Stomach (tissue), 19 donors: Measurements from ENCODE around the gene CHIC2. TPM values are rescaled to one million over a fixed set of nuclear protein-coding genes. Genes with fewer than 3 reads are reported as not detected.
"Not testable (repeated sequence)": the region's sequence is repeated elsewhere in the genome, so short reads cannot be mapped to it uniquely, and the experiment has no call there.

Experiments used
- DNase-seq, 2 donors: peaks; one replicate each; pipeline versions ENCODE4 v3.0.0 to v3.0.0-alpha.2; 2013 to 2019
- H3K27ac ChIP-seq, 5 donors: fragments of 200-600 bp in 4 of 5; sonication (generic) in 4 of 5; one replicate each; pipeline ENCODE4 v1.5.1; 2013 to 2019; ENCODE audit warnings: mild to moderate bottlenecking in 1 of 5, moderate library complexity in 1 of 5
- H3K27me3 ChIP-seq, 3 donors: fragments of 200-600 bp; sonication (generic); one replicate each; pipeline ENCODE4 v1.5.1; 2017 to 2019; ENCODE audit warnings: mixed run types in 1 of 3
- H3K36me3 ChIP-seq, 4 donors: fragments of 200-600 bp; sonication (generic); 1 replicate in 3 of 4; 2 replicates in 1 of 4; pipeline ENCODE4 v1.5.1; 2016 to 2019
- H3K4me1 ChIP-seq, 4 donors: fragments of 200-600 bp; sonication (generic); one replicate each; pipeline ENCODE4 v1.5.1; 2016 to 2019
- H3K4me3 ChIP-seq, 4 donors: fragments of 200-600 bp; sonication (generic) in 3 of 4; one replicate each; pipeline ENCODE4 v1.5.1; 2016 to 2019; ENCODE audit warnings: mild to moderate bottlenecking in 1 of 4
- H3K9me3 ChIP-seq, 4 donors: fragments of 200-600 bp; sonication (generic); one replicate each; pipeline ENCODE4 v1.5.1; 2016 to 2019
- EP300 ChIP-seq: sonication (generic); formaldehyde crosslinking; IDR thresholded peaks from one replicate; pipeline ENCODE4 v1.6.1; 2017; ENCODE audit warnings: antibody characterized with exemption
- POLR2A ChIP-seq, 4 donors: fragments of 450-650 bp; IDR thresholded peaks; one replicate each; pipeline ENCODE4 v1.6.1; 2016; ENCODE audit warnings: antibody characterized with exemption in 4 of 4, control low read depth in 2 of 4, mild to moderate bottlenecking in 1 of 4, moderate library complexity in 1 of 4
- POLR2AphosphoS5 ChIP-seq, 3 donors: sonication (generic); formaldehyde crosslinking; IDR thresholded peaks; one replicate each; pipeline ENCODE4 v1.6.1; 2016; ENCODE audit warnings: antibody characterized with exemption in 3 of 3
- WGBS, 5 donors: extraction: QIAGEN DNeasy Blood & Tissue Kit in 3 of 5; methylation state at CpG; one replicate each; pipeline versions ENCODE4 v1.1.5 to v1.1.7; 2013 to 2018; 5-methylcytosine and 5-hydroxymethylcytosine counted together
- intact Hi-C: fragments of 100-400 bp; cut with DNase I; formaldehyde crosslinking; loops from one replicate; pipeline ENCODE4 v1.15.1; 2023; ENCODE audit warnings: low total_unique reads
- long read RNA-seq, 10 donors: transcript quantifications; one replicate each; lab custom pipeline, GENCODE V29; 2026
- polyA plus RNA-seq, 3 donors: library from polyadenylated mRNA; stranded (reverse); fragments of 200-250 nt; gene quantifications; one replicate each; pipeline ENCODE4 v1.2.3, GENCODE V29; 2013
- total RNA-seq, 5 donors: library from RNA; depleted of rRNA; stranded (reverse); fragments of >200 nt; gene quantifications; one replicate each; pipeline versions ENCODE4 v1.1.0 to v1.2.3, GENCODE V29; 2014 to 2016
- TF ChIP-seq, protein P1 (sequence below), 7 experiments: fragments of 450-650 bp in 4 of 7; fragments of 200-600 bp in 3 of 7; sonication (generic) in 3 of 7; IDR thresholded peaks; one replicate each; pipeline ENCODE4 v1.5.1; 2016 to 2019; ENCODE audit warnings: antibody characterized with exemption in 7 of 7, control low read depth in 2 of 7, mild to moderate bottlenecking in 1 of 7
- donor health status: healthy with polysubstance abuse.
- donor health status: Bipolar disorder and iron deficiency.
- donor health status: healthy.

The CHIC2 gene
- 100 to 1,000 TPM in 1 of 5 donors, 10 to 100 TPM in 4; 15.8 to 128 (median 31.3) TPM for total RNA-seq
- polyA plus RNA-seq: 10 to 100 TPM in 2 of 3 donors, 1 to 10 TPM in 1; 9.8 to 29.3 (median 17.1) TPM
- long read RNA-seq, donor 1, transcript CHIC2-201 (6 exons, 1,194 nt): major isoform, 5 of 5 reads
- long read RNA-seq, donor 1, partial matches to known transcripts: 0 of 5 reads
- long read RNA-seq, donor 1, other reads (novel, unspliced or antisense): 0 of 5 reads
- long read RNA-seq, donor 2, transcript CHIC2-201 (6 exons, 1,194 nt): major isoform, 12 of 12 reads
- long read RNA-seq, donor 2, partial matches to known transcripts: 0 of 12 reads
- long read RNA-seq, donor 2, other reads (novel, unspliced or antisense): 0 of 12 reads
- long read RNA-seq, donor 3, partial matches to known transcripts: 0 of 4 reads
- long read RNA-seq, donor 3, other reads (novel, unspliced or antisense): 0 of 4 reads
- long read RNA-seq, donor 4, partial matches to known transcripts: 0 of 2 reads
- long read RNA-seq, donor 4, other reads (novel, unspliced or antisense): 0 of 2 reads
- long read RNA-seq, donor 5, transcript CHIC2-201 (6 exons, 1,194 nt): major isoform, 5 of 7 reads
- long read RNA-seq, donor 5, partial matches to known transcripts: 0 of 7 reads
- long read RNA-seq, donor 5, other reads (novel, unspliced or antisense): 0 of 7 reads
- long read RNA-seq, donor 6: 0 reads
- long read RNA-seq, donor 7, transcript CHIC2-201 (6 exons, 1,194 nt): major isoform, 14 of 14 reads
- long read RNA-seq, donor 7, partial matches to known transcripts: 0 of 14 reads
- long read RNA-seq, donor 7, other reads (novel, unspliced or antisense): 0 of 14 reads
- long read RNA-seq, donor 8, transcript CHIC2-201 (6 exons, 1,194 nt): major isoform, 10 of 10 reads
- long read RNA-seq, donor 8, partial matches to known transcripts: 0 of 10 reads
- long read RNA-seq, donor 8, other reads (novel, unspliced or antisense): 0 of 10 reads
- long read RNA-seq, donor 9, transcript CHIC2-201 (6 exons, 1,194 nt): major isoform, 8 of 9 reads
- long read RNA-seq, donor 9, partial matches to known transcripts: 0 of 9 reads
- long read RNA-seq, donor 9, other reads (novel, unspliced or antisense): 0 of 9 reads
- long read RNA-seq, donor 10, partial matches to known transcripts: 0 of 2 reads
- long read RNA-seq, donor 10, other reads (novel, unspliced or antisense): 0 of 2 reads

DNA sequence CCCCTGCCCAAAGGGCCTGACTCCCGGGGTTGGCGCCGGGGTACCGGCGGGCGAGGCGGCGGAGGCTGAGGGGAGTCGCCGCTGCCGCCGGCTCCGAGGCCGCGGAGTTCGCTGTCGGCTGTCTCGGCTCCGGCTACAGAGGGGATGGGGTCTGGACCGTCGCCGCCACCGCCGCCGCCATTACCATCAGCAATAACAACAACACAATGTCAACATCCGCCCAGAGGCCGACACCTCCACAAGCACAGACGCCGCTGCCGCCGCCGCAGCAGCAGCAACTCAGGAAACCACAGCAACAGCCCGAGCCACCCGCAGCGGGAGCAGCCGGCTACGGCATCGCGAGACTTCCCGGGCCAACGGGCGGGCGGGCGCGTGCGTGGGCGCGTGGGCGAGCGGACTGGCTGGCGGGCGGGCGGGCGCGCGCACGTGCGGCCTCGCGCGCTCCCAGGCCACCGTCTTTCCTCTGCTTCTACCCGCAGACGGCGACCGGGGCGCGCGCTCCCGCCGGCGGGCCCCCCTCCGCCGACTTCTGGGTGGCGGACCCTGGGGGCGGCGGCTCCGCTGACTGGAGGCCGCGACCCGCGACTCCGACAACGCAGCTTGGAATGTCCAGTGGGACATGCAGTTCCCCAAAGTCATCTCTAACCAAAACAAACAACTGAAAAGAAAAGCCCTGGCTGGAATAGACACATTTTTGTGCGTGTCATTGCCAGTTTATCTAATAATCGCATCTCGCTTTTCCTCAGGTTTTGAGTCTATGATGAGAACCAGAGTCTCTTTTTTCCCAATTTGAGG is at the start of gene CHIC2:
CHIC2 (minus strand) TSS at position 289 of the 795 bp plus-strand sequence. CDS start 305 bp downstream, outside the sequence.
- 0 to 1% (median 0%) methylated on average over 8 to 87 of the region's 87 CpGs for WGBS, 5 donors
- Histone ChIP-seq H3K36me3 (no peaks in the 10 kb centered on the region), H3K27ac (peak within 1 kb of the TSS; percentile 91 to 97 (median 93))

DNA sequence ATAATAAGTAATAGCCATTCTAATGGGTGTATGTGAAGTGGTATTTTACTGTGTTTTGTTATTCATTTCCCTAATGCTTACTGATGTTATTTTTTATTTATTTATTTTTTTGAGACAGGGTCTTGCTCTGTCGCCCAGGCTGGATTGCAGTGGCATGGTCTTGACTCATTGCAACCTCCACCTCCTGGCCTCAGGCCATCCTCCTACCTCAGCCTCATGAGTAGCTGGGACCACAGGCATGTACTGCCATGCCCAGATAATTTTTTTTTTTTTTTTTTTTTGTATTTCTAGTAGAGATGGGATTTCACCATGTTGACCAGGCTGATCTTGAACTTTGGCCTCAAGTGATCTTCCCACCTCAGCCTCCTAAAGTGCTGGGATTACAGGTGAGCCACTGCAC is 48.8 kb upstream of the CHIC2 start:
- peaks cover 0 to 59% (median 38%) of the 10 kb centered on the region in 3 donors for H3K27me3 ChIP-seq
- WGBS, 5 donors: 86 to 93% (median 88%) methylated on average over 1 of the region's 1 CpG
- H3K36me3 ChIP-seq, H3K27ac ChIP-seq, H3K4me3 ChIP-seq, H3K9me3 ChIP-seq, DNase-seq, intact Hi-C loops: not testable (repeated sequence)
- peaks cover 9 to 20% (median 17%) of the 10 kb centered on the region in 4 donors for H3K4me1 ChIP-seq

More for the DNA sequence above, at the start of gene CHIC2:
- H3K4me1 ChIP-seq: peaks cover 30 to 64% (median 43%) of the 10 kb centered on the region in 4 donors
- intact Hi-C loops: no loop called here
- peak within 1 kb of the TSS; percentile 72 to 89 (median 78) for H3K4me3 ChIP-seq
- peak; percentile 96 to 99 for DNase-seq
- TF ChIP-seq POLR2AphosphoS5 (IDR thresholded peaks at IDR 0.05) (peak; percentile 96 to 99 (median 99)), POLR2A (IDR thresholded peaks at IDR 0.05) (peak in 2 of 4 donors; percentile 81 to 94), EP300 (peak; percentile 63)
- TF ChIP-seq, protein P1, sequence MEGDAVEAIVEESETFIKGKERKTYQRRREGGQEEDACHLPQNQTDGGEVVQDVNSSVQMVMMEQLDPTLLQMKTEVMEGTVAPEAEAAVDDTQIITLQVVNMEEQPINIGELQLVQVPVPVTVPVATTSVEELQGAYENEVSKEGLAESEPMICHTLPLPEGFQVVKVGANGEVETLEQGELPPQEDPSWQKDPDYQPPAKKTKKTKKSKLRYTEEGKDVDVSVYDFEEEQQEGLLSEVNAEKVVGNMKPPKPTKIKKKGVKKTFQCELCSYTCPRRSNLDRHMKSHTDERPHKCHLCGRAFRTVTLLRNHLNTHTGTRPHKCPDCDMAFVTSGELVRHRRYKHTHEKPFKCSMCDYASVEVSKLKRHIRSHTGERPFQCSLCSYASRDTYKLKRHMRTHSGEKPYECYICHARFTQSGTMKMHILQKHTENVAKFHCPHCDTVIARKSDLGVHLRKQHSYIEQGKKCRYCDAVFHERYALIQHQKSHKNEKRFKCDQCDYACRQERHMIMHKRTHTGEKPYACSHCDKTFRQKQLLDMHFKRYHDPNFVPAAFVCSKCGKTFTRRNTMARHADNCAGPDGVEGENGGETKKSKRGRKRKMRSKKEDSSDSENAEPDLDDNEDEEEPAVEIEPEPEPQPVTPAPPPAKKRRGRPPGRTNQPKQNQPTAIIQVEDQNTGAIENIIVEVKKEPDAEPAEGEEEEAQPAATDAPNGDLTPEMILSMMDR (IDR thresholded peaks at IDR 0.05): no peak
- H3K9me3 ChIP-seq: no peaks in the 10 kb centered on the region
- no peaks in the 10 kb centered on the region for H3K27me3 ChIP-seq

DNA sequence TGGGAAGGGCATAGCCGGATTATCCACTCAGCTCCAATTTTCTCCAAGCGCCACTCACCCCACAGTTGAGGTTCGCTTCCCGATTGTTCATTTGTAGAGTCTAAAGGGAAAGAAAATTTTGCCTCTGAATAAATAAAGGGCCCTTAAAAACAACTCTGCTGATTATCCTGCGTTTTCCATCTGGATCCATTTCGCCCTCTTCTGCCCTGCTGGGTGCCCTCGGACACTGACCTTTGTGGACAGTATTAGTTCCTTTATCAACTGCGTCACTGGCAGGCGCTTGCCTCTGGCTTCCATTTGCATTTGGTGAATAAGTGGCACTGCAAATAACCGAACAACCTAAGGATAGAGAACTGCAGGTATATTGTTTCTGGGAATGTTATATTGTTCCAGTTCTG is 45.6 kb upstream of the CHIC2 start:
- Histone ChIP-seq H3K36me3 (no peaks in the 10 kb centered on the region), H3K4me1 (peaks cover 9 to 23% (median 19%) of the 10 kb centered on the region in 4 donors), H3K27ac (no peak overlapping the region), H3K4me3 (peak overlapping the region in 2 of 4 donors; percentile 13 to 34), H3K9me3 (no peaks in the 10 kb centered on the region), H3K27me3 (peaks cover 0 to 91% (median 60%) of the 10 kb centered on the region in 3 donors)
- 15 to 23% (median 20%) methylated on average over 10 of the region's 10 CpGs for WGBS, 5 donors
- no peak for DNase-seq
- TF ChIP-seq EP300 (no peak), POLR2AphosphoS5 (IDR thresholded peaks at IDR 0.05) (no peak), POLR2A (IDR thresholded peaks at IDR 0.05) (no peak)
- TF ChIP-seq, protein P1 (IDR thresholded peaks at IDR 0.05): no peak
- intact Hi-C loops: no loop called here
